ENCODE results near the gene MAST4. TPM values are rescaled to one million over a fixed set of nuclear protein-coding genes. Genes with fewer than 3 reads are reported as not detected.
"Not testable (repeated sequence)": the region's sequence is repeated elsewhere in the genome, so short reads cannot be mapped to it uniquely, and the experiment has no call there.

MAST4 gene
- total and polyA plus RNA-seq, 2 donors: 17.0 to 18.8 TPM

DNA sequence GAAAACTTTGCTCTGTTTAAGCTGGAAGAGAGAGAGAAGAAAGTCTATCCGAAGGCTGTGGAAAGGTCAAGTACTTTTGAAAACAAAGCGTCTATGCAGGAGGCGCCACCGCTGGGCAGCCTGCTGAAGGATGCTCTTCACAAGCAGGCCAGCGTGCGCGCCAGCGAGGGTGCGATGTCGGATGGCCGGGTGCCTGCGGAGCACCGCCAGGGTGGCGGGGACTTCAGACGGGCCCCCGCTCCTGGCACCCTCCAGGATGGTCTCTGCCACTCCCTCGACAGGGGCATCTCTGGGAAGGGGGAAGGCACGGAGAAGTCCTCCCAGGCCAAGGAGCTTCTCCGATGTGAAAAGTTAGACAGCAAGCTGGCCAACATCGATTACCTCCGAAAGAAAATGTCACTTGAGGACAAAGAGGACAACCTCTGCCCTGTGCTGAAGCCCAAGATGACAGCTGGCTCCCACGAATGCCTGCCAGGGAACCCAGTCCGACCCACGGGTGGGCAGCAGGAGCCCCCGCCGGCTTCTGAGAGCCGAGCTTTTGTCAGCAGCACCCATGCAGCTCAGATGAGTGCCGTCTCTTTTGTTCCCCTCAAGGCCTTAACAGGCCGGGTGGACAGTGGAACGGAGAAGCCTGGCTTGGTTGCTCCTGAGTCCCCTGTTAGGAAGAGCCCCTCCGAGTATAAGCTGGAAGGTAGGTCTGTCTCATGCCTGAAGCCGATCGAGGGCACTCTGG, 567.8 kb downstream of the MAST4 start:
- Histone ChIP-seq H3K4me3 (ENCODE audit: low read length in 2 of 2) (no peak overlapping the region), H3K36me3 (ENCODE audit: control insufficient read depth in 2 of 2, insufficient read depth in 2 of 2, low read length in 1 of 2) (peaks cover 50 to 71% of the 10 kb centered on the region in 2 donors), H3K9me3 (ENCODE audit: control insufficient read depth in 2 of 2, insufficient read depth in 1 of 2, low read length in 1 of 2) (no peaks in the 10 kb centered on the region), H3K27me3 (ENCODE audit: control insufficient read depth in 2 of 2, insufficient read depth in 1 of 2, low read length in 1 of 2) (no peaks in the 10 kb centered on the region), H3K27ac (ENCODE audit: low read depth in 1 of 2, low read length in 1 of 2) (no peak overlapping the region), H3K4me1 (ENCODE audit: control insufficient read depth in 2 of 2, insufficient read depth in 2 of 2, low read length in 2 of 2) (peaks cover 6 to 32% of the 10 kb centered on the region in 2 donors)
- WGBS: 95% methylated on average over 33 of the region's 33 CpGs
- DNase-seq (ENCODE audit: low read depth in 6 of 9, low spot score in 9 of 9): no peak

- 95% methylated on average over 17 of the region's 17 CpGs for WGBS
- Histone ChIP-seq H3K4me1 (ENCODE audit: control insufficient read depth in 2 of 2, insufficient read depth in 2 of 2, low read length in 2 of 2) (peaks cover 6 to 32% of the 10 kb centered on the region in 2 donors), H3K4me3 (ENCODE audit: low read length in 2 of 2) (no peak overlapping the region), H3K9me3 (ENCODE audit: control insufficient read depth in 2 of 2, insufficient read depth in 1 of 2, low read length in 1 of 2) (no peaks in the 10 kb centered on the region), H3K27me3 (ENCODE audit: control insufficient read depth in 2 of 2, insufficient read depth in 1 of 2, low read length in 1 of 2) (no peaks in the 10 kb centered on the region), H3K27ac (ENCODE audit: low read depth in 1 of 2, low read length in 1 of 2) (peak overlapping the region; percentile 60 to 87), H3K36me3 (ENCODE audit: control insufficient read depth in 2 of 2, insufficient read depth in 2 of 2, low read length in 1 of 2) (peaks cover 51 to 66% of the 10 kb centered on the region in 2 donors)
- no peak for DNase-seq (ENCODE audit: low read depth in 6 of 9, low spot score in 9 of 9)
Observed at GRCh38 chr5:67164856-67165525, 568.8 kb downstream of the MAST4 start.

DNA sequence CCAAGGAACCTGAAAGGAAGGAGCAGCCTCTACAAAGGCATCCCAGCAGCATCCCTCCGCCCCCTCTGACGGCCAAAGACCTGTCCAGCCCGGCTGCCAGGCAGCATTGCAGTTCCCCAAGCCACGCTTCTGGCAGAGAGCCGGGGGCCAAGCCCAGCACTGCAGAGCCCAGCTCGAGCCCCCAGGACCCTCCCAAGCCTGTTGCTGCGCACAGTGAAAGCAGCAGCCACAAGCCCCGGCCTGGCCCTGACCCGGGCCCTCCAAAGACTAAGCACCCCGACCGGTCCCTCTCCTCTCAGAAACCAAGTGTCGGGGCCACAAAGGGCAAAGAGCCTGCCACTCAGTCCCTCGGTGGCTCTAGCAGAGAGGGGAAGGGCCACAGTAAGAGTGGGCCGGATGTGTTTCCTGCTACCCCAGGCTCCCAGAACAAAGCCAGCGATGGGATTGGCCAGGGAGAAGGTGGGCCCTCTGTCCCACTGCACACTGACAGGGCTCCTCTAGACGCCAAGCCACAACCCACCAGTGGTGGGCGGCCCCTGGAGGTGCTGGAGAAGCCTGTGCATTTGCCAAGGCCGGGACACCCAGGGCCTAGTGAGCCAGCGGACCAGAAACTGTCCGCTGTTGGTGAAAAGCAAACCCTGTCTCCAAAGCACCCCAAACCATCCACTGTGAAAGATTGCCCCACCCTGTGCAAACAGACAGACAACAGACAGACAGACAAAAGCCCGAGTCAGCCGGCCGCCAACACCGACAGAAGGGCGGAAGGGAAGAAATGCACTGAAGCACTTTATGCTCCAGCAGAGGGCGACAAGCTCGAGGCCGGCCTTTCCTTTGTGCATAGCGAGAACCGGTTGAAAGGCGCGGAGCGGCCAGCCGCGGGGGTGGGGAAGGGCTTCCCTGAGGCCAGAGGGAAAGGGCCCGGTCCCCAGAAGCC, 569.6 kb downstream of the MAST4 start:
- Histone ChIP-seq H3K4me3 (ENCODE audit: low read length in 2 of 2) (peak overlapping the region; percentile 38 to 45), H3K9me3 (ENCODE audit: control insufficient read depth in 2 of 2, insufficient read depth in 1 of 2, low read length in 1 of 2) (no peaks in the 10 kb centered on the region), H3K27ac (ENCODE audit: low read depth in 1 of 2, low read length in 1 of 2) (peak overlapping the region; percentile 87 to 92), H3K4me1 (ENCODE audit: control insufficient read depth in 2 of 2, insufficient read depth in 2 of 2, low read length in 2 of 2) (peaks cover 6 to 32% of the 10 kb centered on the region in 2 donors), H3K27me3 (ENCODE audit: control insufficient read depth in 2 of 2, insufficient read depth in 1 of 2, low read length in 1 of 2) (no peaks in the 10 kb centered on the region), H3K36me3 (ENCODE audit: control insufficient read depth in 2 of 2, insufficient read depth in 2 of 2, low read length in 1 of 2) (peaks cover 57 to 67% of the 10 kb centered on the region in 2 donors)
- WGBS: 52% methylated on average over 36 of the region's 36 CpGs
- DNase-seq (ENCODE audit: low read depth in 6 of 9, low spot score in 9 of 9): peak; percentile 65 to 93 (median 75)

GRCh38 chr5:67166460-67167285, 570.5 kb downstream of the MAST4 start:
- H3K4me1 ChIP-seq (ENCODE audit: control insufficient read depth in 2 of 2, insufficient read depth in 2 of 2, low read length in 2 of 2): peaks cover 6 to 32% of the 10 kb centered on the region in 2 donors
- no peaks in the 10 kb centered on the region for H3K9me3 ChIP-seq (ENCODE audit: control insufficient read depth in 2 of 2, insufficient read depth in 1 of 2, low read length in 1 of 2)
- H3K36me3 ChIP-seq (ENCODE audit: control insufficient read depth in 2 of 2, insufficient read depth in 2 of 2, low read length in 1 of 2): peaks cover 57 to 62% of the 10 kb centered on the region in 2 donors
- H3K4me3 ChIP-seq (ENCODE audit: low read length in 2 of 2): peak overlapping the region; percentile 38 to 45
- 72% methylated on average over 31 of the region's 31 CpGs for WGBS
- peak in 2 of 9 donors; percentile 44 to 63 for DNase-seq (ENCODE audit: low read depth in 6 of 9, low spot score in 9 of 9)
- peak overlapping the region; percentile 87 to 92 for H3K27ac ChIP-seq (ENCODE audit: low read depth in 1 of 2, low read length in 1 of 2)
- H3K27me3 ChIP-seq (ENCODE audit: control insufficient read depth in 2 of 2, insufficient read depth in 1 of 2, low read length in 1 of 2): no peaks in the 10 kb centered on the region

GRCh38 chr5:67168069-67168468, 571.9 kb downstream of the MAST4 start:
- H3K4me3 ChIP-seq (ENCODE audit: low read length in 2 of 2): no peak overlapping the region
- WGBS: 97% methylated on average over 4 of the region's 4 CpGs
- H3K36me3 ChIP-seq (ENCODE audit: control insufficient read depth in 2 of 2, insufficient read depth in 2 of 2, low read length in 1 of 2): peaks cover 48 to 50% of the 10 kb centered on the region in 2 donors
- no peaks in the 10 kb centered on the region for H3K9me3 ChIP-seq (ENCODE audit: control insufficient read depth in 2 of 2, insufficient read depth in 1 of 2, low read length in 1 of 2)
- H3K27me3 ChIP-seq (ENCODE audit: control insufficient read depth in 2 of 2, insufficient read depth in 1 of 2, low read length in 1 of 2): no peaks in the 10 kb centered on the region
- H3K4me1 ChIP-seq (ENCODE audit: control insufficient read depth in 2 of 2, insufficient read depth in 2 of 2, low read length in 2 of 2): peaks cover 6 to 29% of the 10 kb centered on the region in 2 donors
- no peak for DNase-seq (ENCODE audit: low read depth in 6 of 9, low spot score in 9 of 9)
- H3K27ac ChIP-seq (ENCODE audit: low read depth in 1 of 2, low read length in 1 of 2): no peak overlapping the region

DNA sequence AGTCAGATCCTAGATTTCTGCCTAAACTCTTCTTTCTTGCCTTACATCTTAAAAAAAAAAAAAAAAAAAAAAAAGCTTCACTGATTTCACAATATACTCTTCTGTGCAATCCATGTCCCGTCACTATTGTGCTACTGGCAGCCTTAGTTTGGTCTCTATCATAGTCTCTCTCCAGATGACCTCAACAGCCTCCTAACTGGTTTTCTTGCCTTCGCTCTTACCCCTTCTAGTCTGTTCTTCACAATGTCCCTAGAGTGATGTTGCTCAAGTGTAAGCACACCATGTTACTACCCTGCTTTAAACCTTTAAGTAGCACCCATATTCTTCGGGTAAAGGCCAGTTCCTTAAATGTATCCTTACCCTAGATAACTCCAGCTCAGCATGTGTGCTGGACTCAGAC, 574.6 kb downstream of the MAST4 start:
- H3K4me3 ChIP-seq (ENCODE audit: low read length in 2 of 2): no peak overlapping the region
- no peak overlapping the region for H3K27ac ChIP-seq (ENCODE audit: low read depth in 1 of 2, low read length in 1 of 2)
- no peaks in the 10 kb centered on the region for H3K27me3 ChIP-seq (ENCODE audit: control insufficient read depth in 2 of 2, insufficient read depth in 1 of 2, low read length in 1 of 2)
- no peak for DNase-seq (ENCODE audit: low read depth in 6 of 9, low spot score in 9 of 9)
- H3K4me1 ChIP-seq (ENCODE audit: control insufficient read depth in 2 of 2, insufficient read depth in 2 of 2, low read length in 2 of 2): peaks cover 2 to 16% of the 10 kb centered on the region in 2 donors
- peaks cover 23% of the 10 kb centered on the region in 2 donors for H3K36me3 ChIP-seq (ENCODE audit: control insufficient read depth in 2 of 2, insufficient read depth in 2 of 2, low read length in 1 of 2)
- no peaks in the 10 kb centered on the region for H3K9me3 ChIP-seq (ENCODE audit: control insufficient read depth in 2 of 2, insufficient read depth in 1 of 2, low read length in 1 of 2)
- 94% methylated on average over 3 of the region's 3 CpGs for WGBS

GRCh38 chr5:67173351-67173750, 577.2 kb downstream of the MAST4 start:
- not testable (repeated sequence) for H3K4me1 ChIP-seq (ENCODE audit: control insufficient read depth in 2 of 2, insufficient read depth in 2 of 2, low read length in 2 of 2); H3K27me3 ChIP-seq (ENCODE audit: control insufficient read depth in 2 of 2, insufficient read depth in 1 of 2, low read length in 1 of 2); H3K9me3 ChIP-seq (ENCODE audit: control insufficient read depth in 2 of 2, insufficient read depth in 1 of 2, low read length in 1 of 2); H3K4me3 ChIP-seq (ENCODE audit: low read length in 2 of 2); H3K27ac ChIP-seq (ENCODE audit: low read depth in 1 of 2, low read length in 1 of 2); DNase-seq (ENCODE audit: low read depth in 6 of 9, low spot score in 9 of 9)
- 100% methylated on average over 1 of the region's 2 CpGs for WGBS
- peaks cover 11 to 13% of the 10 kb centered on the region in 2 donors for H3K36me3 ChIP-seq (ENCODE audit: control insufficient read depth in 2 of 2, insufficient read depth in 2 of 2, low read length in 1 of 2)

DNA sequence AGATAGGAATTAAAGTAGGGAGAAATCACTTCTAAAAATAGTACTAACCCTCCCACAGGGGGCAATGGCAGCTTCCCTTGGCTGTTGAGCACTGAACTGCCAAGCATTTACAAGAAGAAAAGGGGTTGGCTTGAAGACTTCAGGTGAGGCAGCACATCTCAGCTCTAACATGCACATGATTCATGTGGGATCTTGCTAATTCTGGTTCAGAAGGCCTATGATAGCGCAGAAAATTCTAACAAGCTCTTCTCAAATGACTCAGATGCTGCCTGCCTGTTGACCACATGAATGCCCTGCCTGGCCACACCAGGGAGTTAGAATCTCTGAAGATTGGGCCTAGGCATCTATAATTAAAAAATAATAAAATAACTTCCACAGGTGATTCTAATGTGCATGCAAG, 577.8 kb downstream of the MAST4 start:
- Histone ChIP-seq H3K36me3 (ENCODE audit: control insufficient read depth in 2 of 2, insufficient read depth in 2 of 2, low read length in 1 of 2) (peaks cover 11 to 13% of the 10 kb centered on the region in 2 donors), H3K27ac (ENCODE audit: low read depth in 1 of 2, low read length in 1 of 2) (no peak overlapping the region), H3K9me3 (ENCODE audit: control insufficient read depth in 2 of 2, insufficient read depth in 1 of 2, low read length in 1 of 2) (peaks cover 2 to 6% of the 10 kb centered on the region in 2 donors), H3K4me1 (ENCODE audit: control insufficient read depth in 2 of 2, insufficient read depth in 2 of 2, low read length in 2 of 2) (no peaks in the 10 kb centered on the region), H3K27me3 (ENCODE audit: control insufficient read depth in 2 of 2, insufficient read depth in 1 of 2, low read length in 1 of 2) (no peaks in the 10 kb centered on the region), H3K4me3 (ENCODE audit: low read length in 2 of 2) (no peak overlapping the region)
- no peak for DNase-seq (ENCODE audit: low read depth in 6 of 9, low spot score in 9 of 9)
- WGBS: 97% methylated on average over 1 of the region's 1 CpG
